GM18873 (cell line): ENCODE results near the gene MED4.

Experiments
- ATAC-seq: cut with Tn5 transposase; IDR thresholded peaks from one replicate; pipeline ENCODE4 v1.9.1; 2021; ENCODE audit warnings: mild to moderate bottlenecking, moderate library complexity, moderate number of reproducible peaks; ENCODE audit not compliant: unreplicated experiment, low FRiP score

The MED4 gene

GRCh38 chr13:48094781-48095502, at the start of gene MED4:
MED4 (minus strand) TSS chr13:48095104; CDS start chr13:48095078, 26 bp downstream.
- ATAC-seq = peak; percentile 83

GRCh38 chr13:48144413-48145035, 49.6 kb upstream of the MED4 start:
- no peak for ATAC-seq

DNA sequence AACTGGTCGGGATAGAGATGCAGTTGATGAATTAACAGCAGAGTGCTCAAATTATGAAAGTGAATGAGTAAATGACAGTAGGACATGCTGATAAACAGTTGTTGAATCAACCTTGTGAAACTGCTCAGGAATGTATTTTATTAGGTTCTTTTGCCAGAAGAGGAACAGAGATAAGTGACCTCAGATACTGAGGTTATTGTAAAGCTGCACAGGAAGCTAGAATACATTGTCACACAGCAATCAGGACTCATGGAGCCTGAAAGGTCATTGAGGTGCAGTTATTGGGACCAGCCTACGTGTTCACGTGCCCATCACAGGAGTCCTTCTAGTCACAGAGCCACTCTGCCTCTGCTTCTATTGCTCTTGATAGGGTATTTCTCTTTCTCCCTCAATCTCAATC, 47.5 kb upstream of the MED4 start:
- ATAC-seq = peak; percentile 68

- ATAC-seq = no peak
Observed at GRCh38 chr13:48138270-48138669, 43.4 kb upstream of the MED4 start.

- ATAC-seq = no peak
Observed at GRCh38 chr13:48132961-48133360, 38.1 kb upstream of the MED4 start.

GRCh38 chr13:48131533-48131932, 36.6 kb upstream of the MED4 start:
- ATAC-seq = no peak

- ATAC-seq = no peak
Observed at GRCh38 chr13:48126944-48127830, 32.3 kb upstream of the MED4 start.

DNA sequence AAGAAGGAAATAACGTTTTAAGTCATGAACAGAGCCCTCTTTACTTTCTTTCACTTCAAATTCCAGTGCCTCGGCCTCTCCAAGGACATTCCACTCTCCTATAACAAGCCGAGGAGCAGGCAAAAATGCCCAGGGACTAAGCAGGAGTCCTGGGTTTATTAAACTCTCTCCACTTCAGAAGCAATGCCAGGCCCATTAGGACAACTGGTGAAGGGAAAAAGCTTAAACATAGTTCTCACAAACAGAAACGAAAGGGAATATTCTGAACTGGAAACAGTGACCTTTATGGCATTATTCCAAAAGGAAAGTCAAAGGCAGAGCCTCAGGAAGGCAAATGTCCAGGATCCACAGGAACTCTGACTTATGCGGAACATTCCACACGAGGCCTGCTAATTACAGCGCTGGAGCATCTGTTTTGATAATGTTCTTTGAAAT, 30.9 kb upstream of the MED4 start:
- ATAC-seq = no peak

DNA sequence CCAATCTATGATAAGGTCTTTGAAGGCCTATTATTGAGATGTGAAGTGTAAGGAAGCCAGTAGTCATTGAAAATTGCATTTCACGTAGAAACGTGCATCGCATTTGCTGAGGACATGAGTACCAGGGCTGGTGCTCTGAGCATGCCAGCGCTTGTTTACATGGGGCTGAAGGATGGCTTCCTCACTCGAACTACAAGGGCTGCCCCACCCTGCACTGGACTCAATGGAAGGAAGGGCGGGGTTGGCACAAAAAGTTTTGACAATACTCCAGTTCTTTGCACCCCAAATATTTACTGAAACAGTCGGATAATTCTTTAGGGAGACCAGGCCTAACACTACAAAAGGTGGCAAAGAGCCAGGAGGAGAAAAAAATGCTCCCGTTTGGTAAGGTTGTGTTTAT, 28.9 kb upstream of the MED4 start:
- ATAC-seq = no peak

GRCh38 chr13:48121733-48122132, 26.8 kb upstream of the MED4 start:
- ATAC-seq = no peak

DNA sequence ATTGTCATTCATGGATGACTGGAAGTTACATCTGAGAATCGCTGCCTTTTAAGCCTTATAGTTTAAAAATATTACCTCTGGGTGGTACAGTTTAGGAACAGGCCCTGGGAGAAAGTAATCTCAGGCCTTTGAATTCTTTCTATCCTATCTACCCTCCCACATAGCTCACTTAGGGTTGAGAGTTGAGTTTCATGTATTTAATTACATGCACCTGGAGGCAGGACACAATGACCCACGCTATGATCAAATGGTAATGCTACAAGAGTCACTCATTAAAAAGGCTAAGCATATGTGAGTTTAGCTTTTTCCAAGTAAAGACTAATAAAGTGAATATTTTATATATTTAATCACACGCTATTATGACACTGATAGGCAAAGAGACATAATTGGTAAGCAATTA, 25.3 kb upstream of the MED4 start:
- no peak for ATAC-seq

GRCh38 chr13:48118030-48118429, 23.1 kb upstream of the MED4 start:
- no peak for ATAC-seq

- ATAC-seq = no peak
Observed at GRCh38 chr13:48116808-48117207, 21.9 kb upstream of the MED4 start.

DNA sequence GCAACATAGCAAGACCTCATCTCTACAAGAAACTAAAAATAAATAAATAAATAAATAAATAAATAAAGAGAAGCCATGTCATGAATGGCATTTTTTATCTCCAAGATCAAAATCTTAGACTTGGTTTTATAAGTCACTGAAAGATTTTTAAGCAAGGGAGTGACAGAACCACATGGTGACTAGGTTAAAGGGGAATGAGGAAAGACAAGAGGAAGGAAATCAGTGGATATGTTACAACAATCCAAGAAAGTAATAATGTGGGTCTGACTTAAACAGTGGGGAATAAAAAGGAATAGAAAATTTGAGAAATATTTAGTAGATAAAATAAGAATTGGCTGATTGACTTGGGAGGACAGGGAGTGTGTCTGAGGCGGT, 18.8 kb upstream of the MED4 start:
- ATAC-seq = no peak

DNA sequence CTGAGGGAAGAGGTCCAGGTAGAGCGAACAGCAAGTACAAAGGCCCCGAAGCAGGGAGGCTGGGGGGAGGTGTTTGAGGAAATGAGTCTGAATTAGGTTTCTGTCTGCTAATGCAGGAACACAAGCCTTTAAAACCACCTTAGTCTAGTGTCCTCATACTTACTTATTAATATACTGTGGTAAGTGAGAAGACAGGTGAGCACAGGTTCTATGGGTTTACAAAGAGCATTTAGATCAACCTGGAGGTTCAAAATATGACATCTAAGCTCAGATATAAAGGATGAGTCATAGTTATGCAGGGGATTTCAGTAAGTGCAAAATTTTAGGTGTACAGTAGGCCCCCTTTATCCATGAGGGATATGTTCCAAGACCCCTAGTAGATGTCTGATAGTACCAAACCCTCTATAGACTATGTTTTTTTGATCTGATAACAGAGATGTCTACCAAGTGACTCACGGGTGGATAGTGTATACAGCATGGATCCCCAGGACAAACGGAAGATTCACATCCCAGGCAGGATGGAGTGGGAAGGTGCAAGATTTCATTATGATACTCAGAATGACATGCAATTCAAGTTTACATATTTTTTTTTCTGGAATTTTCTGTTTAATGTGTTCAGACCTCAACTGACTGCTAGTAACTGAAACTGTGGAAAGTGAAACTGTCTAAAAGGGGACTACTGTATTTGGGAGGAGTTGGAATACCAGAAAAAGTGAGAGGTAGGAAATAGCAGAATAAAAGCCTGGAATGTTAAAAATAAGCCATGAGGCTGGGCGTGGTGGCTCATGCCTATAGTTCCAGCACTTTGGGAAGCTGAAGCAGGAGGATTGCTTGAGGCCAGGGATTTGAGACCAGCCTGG, 18.2 kb upstream of the MED4 start:
- ATAC-seq = no peak

GRCh38 chr13:48110931-48111721, 16.2 kb upstream of the MED4 start:
- ATAC-seq = no peak

DNA sequence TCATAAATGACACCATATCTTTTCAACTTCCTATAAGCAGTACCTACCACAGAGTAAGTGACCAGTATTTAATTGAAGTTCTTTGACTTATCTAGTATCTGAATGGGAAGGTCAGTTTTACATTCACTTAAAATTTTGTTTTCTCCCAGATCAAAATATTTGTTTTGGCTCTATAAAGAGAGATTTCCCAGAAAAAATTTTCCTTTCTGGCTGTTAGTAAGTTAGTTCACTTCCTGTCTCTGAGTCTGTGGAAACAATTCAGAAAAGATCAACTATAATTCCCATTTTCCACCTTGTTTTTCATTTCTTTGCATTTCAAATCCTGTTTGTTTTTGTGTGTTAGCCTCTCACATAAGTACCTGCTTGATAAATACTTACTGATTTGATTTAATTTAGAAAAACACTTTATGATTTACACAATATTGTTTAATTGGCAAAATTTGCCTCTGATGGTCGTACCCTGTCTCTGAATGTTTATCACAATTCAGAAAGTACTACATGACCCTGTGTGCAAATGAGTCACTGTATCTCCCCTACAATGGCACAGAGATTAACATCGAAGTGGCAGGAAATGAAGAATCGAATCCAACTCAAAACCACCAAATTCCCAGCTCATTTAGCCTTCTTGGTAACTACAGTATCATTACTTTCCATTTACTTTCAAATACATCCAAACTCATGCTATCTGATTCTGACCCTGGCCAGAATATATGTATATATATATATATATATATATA, 15.4 kb upstream of the MED4 start:
- ATAC-seq = no peak

GRCh38 chr13:48108106-48108505, 13.2 kb upstream of the MED4 start:
- no peak for ATAC-seq

DNA sequence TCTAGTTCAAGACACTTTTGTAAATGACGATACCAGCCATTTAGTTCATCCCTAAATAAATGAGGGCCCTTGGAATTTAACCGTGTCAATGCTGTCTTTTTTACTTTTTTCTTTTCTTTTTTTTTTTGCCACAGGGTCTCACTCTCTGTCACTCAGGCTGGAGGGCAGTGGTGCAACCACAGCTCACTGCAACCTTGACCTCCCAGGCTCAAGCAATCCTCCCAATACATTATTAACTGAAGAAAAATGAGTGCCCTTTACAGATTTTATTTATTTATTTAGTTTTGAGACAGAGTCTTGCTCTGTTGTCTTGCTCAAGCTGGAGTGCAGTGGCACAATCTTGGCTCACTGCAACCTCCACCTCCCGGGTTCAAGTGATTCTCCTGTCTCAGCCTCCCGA, 2.9 kb upstream of the MED4 start:
- ATAC-seq = no peak
